22Rv1 (cell line): Measurements from ENCODE around the gene LYPD4.
"Not testable (repeated sequence)": the region's sequence is repeated elsewhere in the genome, so short reads cannot be mapped to it uniquely, and the experiment has no call there.

Experiments
- H3K27ac ChIP-seq: fragments of 450-650 bp; 2 replicates; pipeline ENCODE4 v1.5.1; 2017
- ZFX ChIP-seq: fragments of 450-650 bp; IDR thresholded peaks from 2 replicates; pipeline ENCODE4 v1.6.1; 2017; ENCODE audit warnings: antibody characterized with exemption, borderline replicate concordance
- TF ChIP-seq, protein P1 (sequence below): fragments of 450-650 bp; IDR thresholded peaks from 2 replicates; pipeline ENCODE4 v1.5.1; 2017; ENCODE audit warnings: mild to moderate bottlenecking

The LYPD4 gene

DNA sequence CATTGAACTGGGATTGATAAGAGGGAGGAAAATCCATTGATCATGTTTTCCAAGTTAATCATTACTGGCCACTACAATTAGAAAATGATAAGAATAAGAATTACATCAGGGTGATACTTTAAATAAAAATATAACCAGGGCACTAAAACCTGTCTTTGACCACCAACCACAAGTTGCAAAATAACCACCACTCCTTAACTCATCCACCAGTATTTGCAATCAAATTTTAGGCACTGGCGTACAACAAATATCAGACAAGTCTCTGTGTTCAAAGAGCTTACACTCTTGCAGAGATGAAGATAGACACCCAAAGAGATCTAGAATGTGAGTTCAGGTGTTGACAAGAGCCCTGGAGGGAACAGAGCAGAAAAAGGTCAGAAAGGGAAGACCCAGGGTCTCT lies 47.6 kb downstream of the LYPD4 start:
- TF ChIP-seq, protein P1, sequence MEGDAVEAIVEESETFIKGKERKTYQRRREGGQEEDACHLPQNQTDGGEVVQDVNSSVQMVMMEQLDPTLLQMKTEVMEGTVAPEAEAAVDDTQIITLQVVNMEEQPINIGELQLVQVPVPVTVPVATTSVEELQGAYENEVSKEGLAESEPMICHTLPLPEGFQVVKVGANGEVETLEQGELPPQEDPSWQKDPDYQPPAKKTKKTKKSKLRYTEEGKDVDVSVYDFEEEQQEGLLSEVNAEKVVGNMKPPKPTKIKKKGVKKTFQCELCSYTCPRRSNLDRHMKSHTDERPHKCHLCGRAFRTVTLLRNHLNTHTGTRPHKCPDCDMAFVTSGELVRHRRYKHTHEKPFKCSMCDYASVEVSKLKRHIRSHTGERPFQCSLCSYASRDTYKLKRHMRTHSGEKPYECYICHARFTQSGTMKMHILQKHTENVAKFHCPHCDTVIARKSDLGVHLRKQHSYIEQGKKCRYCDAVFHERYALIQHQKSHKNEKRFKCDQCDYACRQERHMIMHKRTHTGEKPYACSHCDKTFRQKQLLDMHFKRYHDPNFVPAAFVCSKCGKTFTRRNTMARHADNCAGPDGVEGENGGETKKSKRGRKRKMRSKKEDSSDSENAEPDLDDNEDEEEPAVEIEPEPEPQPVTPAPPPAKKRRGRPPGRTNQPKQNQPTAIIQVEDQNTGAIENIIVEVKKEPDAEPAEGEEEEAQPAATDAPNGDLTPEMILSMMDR: no peak
- no peak for TF ChIP-seq ZFX
- no peak overlapping the region for H3K27ac ChIP-seq

DNA sequence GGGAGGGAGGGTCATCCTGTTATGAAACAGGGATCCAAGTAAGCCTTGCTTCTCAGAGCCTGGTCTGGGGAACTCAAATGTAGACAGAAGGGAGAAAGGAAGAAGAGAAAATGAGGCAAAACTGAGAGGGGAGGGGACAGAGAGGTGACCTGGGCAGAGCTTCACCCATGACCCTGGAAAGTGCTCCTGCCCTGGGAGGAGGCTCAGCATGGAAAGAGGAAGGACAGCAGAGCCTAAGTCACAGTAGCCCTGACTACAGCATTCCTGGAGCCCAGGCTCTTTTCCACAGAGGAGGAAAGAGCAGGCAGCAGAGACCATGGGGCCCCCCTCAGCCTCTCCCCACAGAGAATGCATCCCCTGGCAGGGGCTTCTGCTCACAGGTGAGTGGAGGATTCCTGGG lies 48.1 kb downstream of the LYPD4 start, which contains the start of gene CEACAM3:
Gene CEACAM3 (plus strand): TSS at position 226 of the 400 bp plus-strand sequence. CDS start 91 bp downstream, at position 317.
- TF ChIP-seq, protein P1: no peak
- TF ChIP-seq ZFX: no peak
- H3K27ac ChIP-seq: no peak within 1 kb of the TSS

DNA sequence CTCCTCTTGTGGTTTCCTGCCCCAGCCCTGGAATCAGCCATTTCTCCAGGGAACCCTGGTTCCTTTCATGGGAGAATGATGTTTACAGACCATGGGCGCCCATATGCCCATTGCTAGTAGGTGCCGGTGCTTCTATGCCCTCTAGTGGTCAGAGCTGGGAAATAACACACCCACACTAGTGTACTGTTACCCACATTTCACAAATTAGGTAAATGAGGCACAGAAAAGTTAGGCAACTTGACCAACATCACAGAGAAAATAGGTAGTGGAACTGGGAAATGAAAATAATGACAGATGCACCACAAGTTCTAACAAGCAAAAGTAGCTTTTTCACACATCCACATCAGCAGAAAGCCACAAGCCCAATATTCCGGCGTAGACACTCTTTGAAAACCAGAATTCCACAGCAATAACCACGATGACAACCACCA lies 49.4 kb downstream of the LYPD4 start:
- TF ChIP-seq, protein P1: peak; percentile 96
- no peak for TF ChIP-seq ZFX
- H3K27ac ChIP-seq: no peak overlapping the region

DNA sequence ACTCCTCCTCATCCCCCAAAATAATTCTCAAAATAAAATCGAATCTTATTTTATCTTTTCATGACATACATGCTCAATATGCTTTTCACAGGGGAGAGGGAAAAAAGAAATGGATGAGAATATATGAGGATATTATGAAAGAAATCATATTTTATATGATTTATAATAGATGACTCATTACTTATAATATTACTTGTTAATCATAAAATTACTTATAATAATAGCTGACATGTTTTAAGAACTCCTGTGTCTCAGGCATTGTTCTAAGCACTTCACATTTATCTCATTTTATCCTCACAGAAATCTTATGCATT lies 51.1 kb downstream of the LYPD4 start:
- TF ChIP-seq ZFX: no peak
- TF ChIP-seq, protein P1: peak; percentile 58
- H3K27ac ChIP-seq: no peak overlapping the region

DNA sequence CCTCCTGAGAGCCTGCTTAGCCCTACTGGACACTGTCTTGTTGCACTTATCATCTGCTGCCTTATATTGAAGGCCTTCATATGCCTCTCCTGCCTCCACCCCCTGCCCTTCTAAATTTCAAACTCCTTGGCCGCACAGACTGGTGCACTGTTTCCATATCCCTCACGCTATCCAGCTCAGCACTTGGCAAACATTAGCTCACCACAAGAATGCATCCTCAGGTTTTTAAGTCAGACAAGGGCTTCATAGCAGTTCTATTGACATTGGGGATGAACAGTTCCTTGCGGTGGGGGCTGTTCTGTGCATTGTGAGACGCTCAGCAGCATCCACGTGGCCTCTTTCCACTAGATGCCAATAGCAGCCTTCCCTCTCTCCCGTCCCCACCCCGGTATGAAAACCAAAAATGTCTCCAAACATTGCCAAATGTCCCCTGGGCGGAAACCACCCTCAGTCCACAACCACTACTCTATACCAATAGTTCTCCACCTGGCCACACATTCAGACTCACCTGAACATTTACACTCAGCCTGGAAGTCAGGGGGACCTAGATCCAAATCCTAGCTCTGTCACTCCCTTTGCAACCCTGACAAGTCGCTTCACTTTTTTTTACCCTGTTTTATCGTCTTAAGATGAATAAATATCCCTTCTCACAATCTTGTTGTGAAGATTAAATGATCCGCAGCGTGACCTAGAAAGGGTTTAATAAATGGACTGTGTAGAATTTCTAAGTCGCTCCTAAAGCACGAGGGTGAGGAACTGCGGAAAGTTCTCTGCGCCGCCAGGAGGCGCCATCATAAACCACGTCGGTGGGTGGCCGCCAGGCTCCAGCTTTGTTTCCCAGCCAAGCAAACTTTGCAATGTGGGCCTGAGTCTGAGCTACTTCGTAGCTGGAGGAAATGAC lies 51.7 kb downstream of the LYPD4 start:
- TF ChIP-seq ZFX: no peak
- TF ChIP-seq, protein P1: peak; percentile 89

DNA sequence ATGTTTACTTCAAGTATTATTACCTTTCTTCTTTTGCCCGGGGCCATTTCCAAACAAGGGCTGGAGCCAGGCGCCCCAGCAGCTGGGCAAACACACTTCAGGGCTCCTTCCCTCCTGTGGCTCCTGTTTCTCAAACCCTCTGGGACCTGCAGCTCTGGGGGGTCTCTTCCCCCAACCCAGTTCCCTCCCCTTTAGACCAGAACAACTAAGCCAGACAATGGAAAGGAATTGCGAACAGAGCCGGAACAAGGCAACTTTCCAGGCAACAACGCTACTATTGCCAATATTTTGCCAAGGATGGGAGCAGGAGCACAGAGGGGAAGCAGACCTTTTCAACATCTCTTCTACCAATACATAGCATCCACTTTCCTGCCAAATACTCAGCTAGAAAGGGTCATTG lies 55.4 kb downstream of the LYPD4 start:
- not testable (repeated sequence) for H3K27ac ChIP-seq

More for the DNA sequence above, 51.7 kb downstream of the LYPD4 start:
- H3K27ac ChIP-seq: no peak overlapping the region

DNA sequence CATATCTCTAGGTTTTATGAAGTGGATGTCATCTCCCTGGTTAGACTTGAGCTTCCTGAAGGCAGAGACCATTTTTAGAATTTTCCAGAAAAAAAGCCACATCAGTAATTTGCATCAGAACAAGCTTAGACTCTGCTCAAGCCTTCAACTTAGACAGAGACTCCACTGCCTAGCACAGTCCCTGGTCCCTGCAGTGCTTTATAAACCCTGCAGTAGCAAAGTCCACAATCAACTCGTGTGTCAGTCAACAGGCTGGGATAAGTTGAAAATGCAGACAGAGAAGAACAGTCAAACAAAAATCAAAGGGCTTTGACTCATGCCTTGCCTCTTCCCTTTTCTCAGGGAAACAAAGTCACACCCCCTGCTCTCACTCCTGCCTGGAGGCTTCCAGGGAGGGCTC lies 56.0 kb downstream of the LYPD4 start:
- not testable (repeated sequence) for H3K27ac ChIP-seq
